Epidermal melanocyte (primary cell): ENCODE data around the gene HLA-DRB1.
"Not testable (repeated sequence)": the region's sequence is repeated elsewhere in the genome, so short reads cannot be mapped to it uniquely, and the experiment has no call there.

ENCODE experiments used
- DNase-seq: peaks from one replicate; pipeline ENCODE4 v3.0.0; 2011; ENCODE audit warnings: low spot score; ENCODE audit not compliant: insufficient read length

The HLA-DRB1 gene

GRCh38 chr6:32609731-32610640, 20.3 kb upstream of the HLA-DRB1 start:
- DNase-seq: peak; percentile 22

GRCh38 chr6:32609391-32609730, 19.7 kb upstream of the HLA-DRB1 start:
- no peak for DNase-seq

GRCh38 chr6:32608362-32608761, 18.7 kb upstream of the HLA-DRB1 start:
- DNase-seq: no peak

- DNase-seq: no peak
Measured at GRCh38 chr6:32607988-32608298, 18.3 kb upstream of the HLA-DRB1 start.

- no peak for DNase-seq
Measured at GRCh38 chr6:32607263-32607987, 17.8 kb upstream of the HLA-DRB1 start.

- no peak for DNase-seq
Measured at GRCh38 chr6:32604434-32604877, 14.8 kb upstream of the HLA-DRB1 start.

- DNase-seq: no peak
Measured at GRCh38 chr6:32603888-32604287, 14.2 kb upstream of the HLA-DRB1 start.

GRCh38 chr6:32603222-32603621, 13.6 kb upstream of the HLA-DRB1 start:
- DNase-seq: no peak

GRCh38 chr6:32602383-32602782, 12.7 kb upstream of the HLA-DRB1 start:
- DNase-seq: no peak

- DNase-seq: no peak
Measured at GRCh38 chr6:32597024-32597423, 7.4 kb upstream of the HLA-DRB1 start.

GRCh38 chr6:32590713-32591112, 1.1 kb upstream of the HLA-DRB1 start:
- DNase-seq: not testable (repeated sequence)

GRCh38 chr6:32588156-32588555, 1.5 kb downstream of the HLA-DRB1 start:
- no peak for DNase-seq

GRCh38 chr6:32583527-32583898, 6.1 kb downstream of the HLA-DRB1 start:
- DNase-seq: no peak

- DNase-seq: no peak
Measured at GRCh38 chr6:32581315-32582095, 8.1 kb downstream of the HLA-DRB1 start.

GRCh38 chr6:32580593-32580992, 9.1 kb downstream of the HLA-DRB1 start:
- DNase-seq: no peak

GRCh38 chr6:32578962-32579361, 10.7 kb downstream of the HLA-DRB1 start:
- DNase-seq: no peak

GRCh38 chr6:32577493-32577892, 12.2 kb downstream of the HLA-DRB1 start:
- not testable (repeated sequence) for DNase-seq

GRCh38 chr6:32576250-32576649, 13.4 kb downstream of the HLA-DRB1 start:
- no peak for DNase-seq

GRCh38 chr6:32570363-32570905, 19.2 kb downstream of the HLA-DRB1 start:
- no peak for DNase-seq

GRCh38 chr6:32568561-32568960, 21.1 kb downstream of the HLA-DRB1 start:
- DNase-seq: no peak

GRCh38 chr6:32566957-32567356, 22.7 kb downstream of the HLA-DRB1 start:
- DNase-seq: no peak

- DNase-seq: no peak
Measured at GRCh38 chr6:32565511-32565910, 24.1 kb downstream of the HLA-DRB1 start.
